ENCODE measurements around the gene HEYL.

HEYL gene

GRCh38 chr1:39639305-39640130, at the start of gene HEYL:
Gene HEYL (minus strand): TSS chr1:39639643. CDS start chr1:39639625, 18 bp downstream.
- peak within 1 kb of the TSS; percentile 42 for H3K4me3 ChIP-seq
- 0 out of 2 replicates have a peak, but pooled peaks cover 3% of the 10 kb centered on the region for H3K4me1 ChIP-seq
- in situ Hi-C loops (cut with MboI; ENCODE audit: low sequenced_read_pairs), result no loop called here
- DNase-seq (ENCODE audit: low spot score in 2 of 2), result peak; percentile 47 to 90
- no peaks in the 10 kb centered on the region for H3K36me3 ChIP-seq (replicated peaks)
- no peaks in the 10 kb centered on the region for H3K9me3 ChIP-seq
- H3K27me3 ChIP-seq (ENCODE audit: low read depth), result no peaks in the 10 kb centered on the region

GRCh38 chr1:39689214-39689613, 49.8 kb upstream of the HEYL start:
- Histone ChIP-seq H3K4me1 (peaks cover 6% of the 10 kb centered on the region), H3K27me3 (ENCODE audit: low read depth) (peaks cover 9% of the 10 kb centered on the region; the same call in 1 of the 2 replicates), H3K9me3 (no peaks in the 10 kb centered on the region), H3K36me3 (replicated peaks) (no peaks in the 10 kb centered on the region), H3K4me3 (no peak overlapping the region)
- DNase-seq (ENCODE audit: low spot score in 2 of 2), result no peak
- in situ Hi-C loops (cut with MboI; ENCODE audit: low sequenced_read_pairs), result no loop called here

- in situ Hi-C loops (cut with MboI; ENCODE audit: low sequenced_read_pairs), result no loop called here
- Histone ChIP-seq H3K36me3 (replicated peaks) (no peaks in the 10 kb centered on the region), H3K4me1 (peaks cover 6% of the 10 kb centered on the region), H3K27me3 (ENCODE audit: low read depth) (peaks cover 9% of the 10 kb centered on the region; the same call in 1 of the 2 replicates), H3K9me3 (no peaks in the 10 kb centered on the region), H3K4me3 (no peak overlapping the region)
- DNase-seq (ENCODE audit: low spot score in 2 of 2), result no peak
These were observed 49.3 kb upstream of the HEYL start for GRCh38 chr1:39688706-39689105.

GRCh38 chr1:39687243-39687642, 47.8 kb upstream of the HEYL start:
- in situ Hi-C loops (cut with MboI; ENCODE audit: low sequenced_read_pairs), result no loop called here
- H3K27me3 ChIP-seq (ENCODE audit: low read depth), result peaks cover 9% of the 10 kb centered on the region; the same call in 1 of the 2 replicates
- no peaks in the 10 kb centered on the region for H3K9me3 ChIP-seq

GRCh38 chr1:39685071-39685470, 45.6 kb upstream of the HEYL start:
- no peaks in the 10 kb centered on the region for H3K36me3 ChIP-seq (replicated peaks)
- DNase-seq (ENCODE audit: low spot score in 2 of 2), result no peak
- H3K27me3 ChIP-seq (ENCODE audit: low read depth), result peaks cover 13% of the 10 kb centered on the region; the same call in 1 of the 2 replicates
- H3K9me3 ChIP-seq, result no peaks in the 10 kb centered on the region
- no peak overlapping the region for H3K4me3 ChIP-seq
- H3K4me1 ChIP-seq, result no peaks in the 10 kb centered on the region
- in situ Hi-C loops (cut with MboI; ENCODE audit: low sequenced_read_pairs), result no loop called here

More at GRCh38 chr1:39687243-39687642, 47.8 kb upstream of the HEYL start:
- Histone ChIP-seq H3K4me1 (peaks cover 6% of the 10 kb centered on the region), H3K4me3 (no peak overlapping the region), H3K36me3 (replicated peaks) (no peaks in the 10 kb centered on the region)
- no peak for DNase-seq (ENCODE audit: low spot score in 2 of 2)

GRCh38 chr1:39684313-39684664, 44.8 kb upstream of the HEYL start:
- Histone ChIP-seq H3K27me3 (ENCODE audit: low read depth) (peaks cover 13% of the 10 kb centered on the region; the same call in 1 of the 2 replicates), H3K4me1 (no peaks in the 10 kb centered on the region)

GRCh38 chr1:39683591-39684312, 44.3 kb upstream of the HEYL start:
- in situ Hi-C loops (cut with MboI; ENCODE audit: low sequenced_read_pairs), result no loop called here
- no peak overlapping the region for H3K4me3 ChIP-seq
- H3K9me3 ChIP-seq, result no peaks in the 10 kb centered on the region
- peaks cover 13% of the 10 kb centered on the region; the same call in 1 of the 2 replicates for H3K27me3 ChIP-seq (ENCODE audit: low read depth)
- no peaks in the 10 kb centered on the region for H3K4me1 ChIP-seq
- no peaks in the 10 kb centered on the region for H3K36me3 ChIP-seq (replicated peaks)
- DNase-seq (ENCODE audit: low spot score in 2 of 2), result no peak

More at GRCh38 chr1:39684313-39684664, 44.8 kb upstream of the HEYL start:
- Histone ChIP-seq H3K9me3 (no peaks in the 10 kb centered on the region), H3K4me3 (no peak overlapping the region), H3K36me3 (replicated peaks) (no peaks in the 10 kb centered on the region)
- DNase-seq (ENCODE audit: low spot score in 2 of 2), result no peak
- in situ Hi-C loops (cut with MboI; ENCODE audit: low sequenced_read_pairs), result no loop called here

- in situ Hi-C loops (cut with MboI; ENCODE audit: low sequenced_read_pairs), result no loop called here
These were observed 42.6 kb upstream of the HEYL start for GRCh38 chr1:39681999-39682398.

GRCh38 chr1:39681294-39681693, 41.9 kb upstream of the HEYL start:
- no peak for DNase-seq (ENCODE audit: low spot score in 2 of 2)
- Histone ChIP-seq H3K4me1 (no peaks in the 10 kb centered on the region), H3K36me3 (replicated peaks) (no peaks in the 10 kb centered on the region), H3K4me3 (no peak overlapping the region), H3K9me3 (no peaks in the 10 kb centered on the region), H3K27me3 (ENCODE audit: low read depth) (peaks cover 4% of the 10 kb centered on the region; the same call in 1 of the 2 replicates)
- in situ Hi-C loops (cut with MboI; ENCODE audit: low sequenced_read_pairs), result no loop called here

More at GRCh38 chr1:39681999-39682398, 42.6 kb upstream of the HEYL start:
- Histone ChIP-seq H3K4me3 (no peak overlapping the region), H3K27me3 (ENCODE audit: low read depth) (peaks cover 4% of the 10 kb centered on the region; the same call in 1 of the 2 replicates), H3K36me3 (replicated peaks) (no peaks in the 10 kb centered on the region), H3K9me3 (no peaks in the 10 kb centered on the region), H3K4me1 (no peaks in the 10 kb centered on the region)
- no peak for DNase-seq (ENCODE audit: low spot score in 2 of 2)

- Histone ChIP-seq H3K36me3 (replicated peaks) (no peaks in the 10 kb centered on the region), H3K4me1 (no peaks in the 10 kb centered on the region)
- in situ Hi-C loops (cut with MboI; ENCODE audit: low sequenced_read_pairs), result no loop called here
These were observed 41.3 kb upstream of the HEYL start for GRCh38 chr1:39680751-39681150.

GRCh38 chr1:39679821-39680220, 40.4 kb upstream of the HEYL start:
- H3K27me3 ChIP-seq (ENCODE audit: low read depth), result peaks cover 4% of the 10 kb centered on the region; the same call in 1 of the 2 replicates
- no peaks in the 10 kb centered on the region for H3K36me3 ChIP-seq (replicated peaks)
- H3K4me1 ChIP-seq, result no peaks in the 10 kb centered on the region
- DNase-seq (ENCODE audit: low spot score in 2 of 2), result no peak
- no peak overlapping the region for H3K4me3 ChIP-seq
- H3K9me3 ChIP-seq, result no peaks in the 10 kb centered on the region
- in situ Hi-C loops (cut with MboI; ENCODE audit: low sequenced_read_pairs), result no loop called here

More at GRCh38 chr1:39680751-39681150, 41.3 kb upstream of the HEYL start:
- DNase-seq (ENCODE audit: low spot score in 2 of 2), result no peak
- Histone ChIP-seq H3K27me3 (ENCODE audit: low read depth) (peaks cover 4% of the 10 kb centered on the region; the same call in 1 of the 2 replicates), H3K4me3 (no peak overlapping the region), H3K9me3 (no peaks in the 10 kb centered on the region)

GRCh38 chr1:39678889-39679288, 39.4 kb upstream of the HEYL start:
- peaks cover 4% of the 10 kb centered on the region; the same call in 1 of the 2 replicates for H3K27me3 ChIP-seq (ENCODE audit: low read depth)
- in situ Hi-C loops (cut with MboI; ENCODE audit: low sequenced_read_pairs), result no loop called here
- DNase-seq (ENCODE audit: low spot score in 2 of 2), result no peak

GRCh38 chr1:39677645-39678044, 38.2 kb upstream of the HEYL start:
- peaks cover 4% of the 10 kb centered on the region; the same call in 1 of the 2 replicates for H3K27me3 ChIP-seq (ENCODE audit: low read depth)

More at GRCh38 chr1:39678889-39679288, 39.4 kb upstream of the HEYL start:
- Histone ChIP-seq H3K4me3 (no peak overlapping the region), H3K4me1 (no peaks in the 10 kb centered on the region), H3K36me3 (replicated peaks) (no peaks in the 10 kb centered on the region), H3K9me3 (no peaks in the 10 kb centered on the region)

More at GRCh38 chr1:39677645-39678044, 38.2 kb upstream of the HEYL start:
- in situ Hi-C loops (cut with MboI; ENCODE audit: low sequenced_read_pairs), result no loop called here
- H3K4me1 ChIP-seq, result no peaks in the 10 kb centered on the region
- no peak overlapping the region for H3K4me3 ChIP-seq
- no peaks in the 10 kb centered on the region for H3K36me3 ChIP-seq (replicated peaks)
- H3K9me3 ChIP-seq, result no peaks in the 10 kb centered on the region
- no peak for DNase-seq (ENCODE audit: low spot score in 2 of 2)
